Measurements from ENCODE around the gene ATPAF1. TPM values are rescaled to one million over a fixed set of nuclear protein-coding genes. Genes with fewer than 3 reads are reported as not detected.
A peak's percentile ranks its signal among the peaks of the same experiment; 100 is the strongest.

ATPAF1 gene
- 37.8 TPM for total RNA-seq (ENCODE audit: unreplicated experiment)
- long read RNA-seq, full-length matches to known transcripts, result 22 of 29 reads
- long read RNA-seq, partial matches to known transcripts, result 2 of 29 reads
- long read RNA-seq, other reads (novel, unspliced or antisense), result 5 of 29 reads

GRCh38 chr1:46667782-46668760 lies at the start of gene ATPAF1:
TSS of gene ATPAF1 (minus strand) at chr1:46668364. CDS start at chr1:46668322, 42 bp downstream.
- Mint-ChIP-seq H3K9me3 (ENCODE audit: unreplicated experiment) (peaks cover 5% of the 10 kb centered on the region), H3K27ac (ENCODE audit: unreplicated experiment) (peak within 1 kb of the TSS; percentile 13), H3K4me1 (ENCODE audit: low read depth, unreplicated experiment) (peaks cover 7% of the 10 kb centered on the region), H3K36me3 (ENCODE audit: unreplicated experiment) (peaks cover 3% of the 10 kb centered on the region), H3K4me3 (ENCODE audit: unreplicated experiment) (peak within 1 kb of the TSS; percentile 85), H3K27me3 (ENCODE audit: unreplicated experiment) (peaks cover 2% of the 10 kb centered on the region)
- DNase-seq, result peak; percentile 74
- TF ChIP-seq CTCF (IDR thresholded peaks at IDR 0.05; ENCODE audit: partially characterized antibody, unreplicated experiment), result no peak

- no peaks in the 10 kb centered on the region for H3K9me3 Mint-ChIP-seq (ENCODE audit: unreplicated experiment)
- no peaks in the 10 kb centered on the region for H3K27me3 Mint-ChIP-seq (ENCODE audit: unreplicated experiment)
- no peak for TF ChIP-seq CTCF (IDR thresholded peaks at IDR 0.05; ENCODE audit: partially characterized antibody, unreplicated experiment)
- no peaks in the 10 kb centered on the region for H3K36me3 Mint-ChIP-seq (ENCODE audit: unreplicated experiment)
- peaks cover 14% of the 10 kb centered on the region for H3K4me1 Mint-ChIP-seq (ENCODE audit: low read depth, unreplicated experiment)
- DNase-seq, result no peak
- no peak overlapping the region for H3K27ac Mint-ChIP-seq (ENCODE audit: unreplicated experiment)
- H3K4me3 Mint-ChIP-seq (ENCODE audit: unreplicated experiment), result peak overlapping the region; percentile 98
Measured at GRCh38 chr1:46717654-46718053, 49.5 kb upstream of the ATPAF1 start.

- DNase-seq, result no peak
- no peaks in the 10 kb centered on the region for H3K27me3 Mint-ChIP-seq (ENCODE audit: unreplicated experiment)
- TF ChIP-seq CTCF (IDR thresholded peaks at IDR 0.05; ENCODE audit: partially characterized antibody, unreplicated experiment), result no peak
- H3K27ac Mint-ChIP-seq (ENCODE audit: unreplicated experiment), result no peak overlapping the region
- peaks cover 14% of the 10 kb centered on the region for H3K4me1 Mint-ChIP-seq (ENCODE audit: low read depth, unreplicated experiment)
- H3K4me3 Mint-ChIP-seq (ENCODE audit: unreplicated experiment), result no peak overlapping the region
- H3K36me3 Mint-ChIP-seq (ENCODE audit: unreplicated experiment), result no peaks in the 10 kb centered on the region
- H3K9me3 Mint-ChIP-seq (ENCODE audit: unreplicated experiment), result no peaks in the 10 kb centered on the region
Measured at GRCh38 chr1:46714976-46715375, 46.8 kb upstream of the ATPAF1 start.

GRCh38 chr1:46708121-46708520 lies 40.0 kb upstream of the ATPAF1 start:
- H3K4me3 Mint-ChIP-seq (ENCODE audit: unreplicated experiment), result no peak overlapping the region
- no peaks in the 10 kb centered on the region for H3K27me3 Mint-ChIP-seq (ENCODE audit: unreplicated experiment)
- H3K27ac Mint-ChIP-seq (ENCODE audit: unreplicated experiment), result no peak overlapping the region
- no peak for DNase-seq
- no peaks in the 10 kb centered on the region for H3K36me3 Mint-ChIP-seq (ENCODE audit: unreplicated experiment)
- no peaks in the 10 kb centered on the region for H3K4me1 Mint-ChIP-seq (ENCODE audit: low read depth, unreplicated experiment)
- H3K9me3 Mint-ChIP-seq (ENCODE audit: unreplicated experiment), result no peaks in the 10 kb centered on the region
- no peak for TF ChIP-seq CTCF (IDR thresholded peaks at IDR 0.05; ENCODE audit: partially characterized antibody, unreplicated experiment)

GRCh38 chr1:46705408-46705807 lies 37.2 kb upstream of the ATPAF1 start:
- Mint-ChIP-seq H3K4me3 (ENCODE audit: unreplicated experiment) (no peak overlapping the region), H3K27me3 (ENCODE audit: unreplicated experiment) (no peaks in the 10 kb centered on the region), H3K36me3 (ENCODE audit: unreplicated experiment) (no peaks in the 10 kb centered on the region), H3K4me1 (ENCODE audit: low read depth, unreplicated experiment) (no peaks in the 10 kb centered on the region), H3K27ac (ENCODE audit: unreplicated experiment) (no peak overlapping the region), H3K9me3 (ENCODE audit: unreplicated experiment) (no peaks in the 10 kb centered on the region)
- DNase-seq, result no peak
- TF ChIP-seq CTCF (IDR thresholded peaks at IDR 0.05; ENCODE audit: partially characterized antibody, unreplicated experiment), result no peak
